GM21390 (cell line): ENCODE measurements around the gene GUCD1.

ENCODE experiments used
- ATAC-seq: cut with Tn5 transposase; IDR thresholded peaks from one replicate; pipeline ENCODE4 v1.9.1; 2021; ENCODE audit not compliant: unreplicated experiment

The GUCD1 gene

GRCh38 chr22:24504956-24505736 is 49.8 kb downstream of the GUCD1 start:
- no peak for ATAC-seq

- no peak for ATAC-seq
Observed at GRCh38 chr22:24504540-24504939, 50.4 kb downstream of the GUCD1 start.

DNA sequence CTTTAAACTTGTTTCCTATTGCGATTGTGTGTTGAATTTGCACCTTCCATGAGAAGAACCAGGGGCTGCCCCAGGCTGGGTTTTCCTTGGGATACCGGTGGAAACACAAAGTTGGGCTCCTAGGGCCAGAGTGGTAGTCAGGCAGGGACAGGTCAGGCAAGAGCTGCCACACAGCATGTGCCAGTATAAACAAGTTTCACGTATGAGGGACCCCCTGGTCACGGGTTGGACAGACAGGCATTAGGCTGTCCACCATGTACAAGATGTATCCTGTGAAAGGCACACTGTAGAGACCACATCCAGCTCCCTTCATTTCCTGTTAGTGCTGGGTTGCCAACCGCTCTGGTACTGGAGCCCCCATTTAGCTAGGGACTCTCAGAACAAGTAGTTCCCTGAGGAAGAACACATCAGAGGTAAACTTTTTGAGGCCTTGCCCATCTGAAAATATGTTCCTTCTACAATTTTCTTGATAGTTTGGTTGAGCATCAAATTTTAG is 51.0 kb downstream of the GUCD1 start:
- no peak for ATAC-seq

DNA sequence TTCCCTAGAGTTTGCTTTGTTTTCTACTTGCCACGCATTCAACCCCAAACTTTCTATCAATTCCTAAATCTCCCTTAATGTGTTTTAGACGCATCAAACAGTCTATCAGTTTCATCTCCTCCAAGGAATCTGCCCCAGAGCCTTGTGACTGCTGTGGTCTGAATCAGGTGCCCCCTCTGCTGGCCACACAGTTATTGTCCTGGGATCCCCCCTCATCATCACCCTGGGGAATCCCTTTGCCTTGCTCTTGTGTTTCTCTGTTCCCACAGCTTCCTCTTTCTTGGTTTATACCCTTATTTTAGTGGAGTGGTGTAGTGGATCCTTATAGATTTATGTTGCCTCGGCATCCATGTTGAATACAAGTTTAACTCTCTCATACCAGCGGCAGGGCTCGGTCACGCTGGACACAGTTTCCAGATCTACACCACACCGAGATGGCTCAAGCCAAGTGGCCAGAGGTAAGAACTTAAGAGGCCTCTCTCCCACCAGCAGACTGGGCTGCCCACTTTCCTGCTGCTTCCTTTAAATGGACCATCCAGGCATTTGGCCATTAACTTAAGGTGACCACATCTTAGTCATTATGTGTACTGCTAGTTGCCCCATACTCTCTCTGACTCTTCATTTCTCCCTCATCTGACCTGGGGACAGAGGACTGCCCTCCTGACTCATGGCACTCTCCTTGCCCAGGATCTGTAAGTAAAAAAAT is 51.6 kb downstream of the GUCD1 start:
- ATAC-seq: no peak

DNA sequence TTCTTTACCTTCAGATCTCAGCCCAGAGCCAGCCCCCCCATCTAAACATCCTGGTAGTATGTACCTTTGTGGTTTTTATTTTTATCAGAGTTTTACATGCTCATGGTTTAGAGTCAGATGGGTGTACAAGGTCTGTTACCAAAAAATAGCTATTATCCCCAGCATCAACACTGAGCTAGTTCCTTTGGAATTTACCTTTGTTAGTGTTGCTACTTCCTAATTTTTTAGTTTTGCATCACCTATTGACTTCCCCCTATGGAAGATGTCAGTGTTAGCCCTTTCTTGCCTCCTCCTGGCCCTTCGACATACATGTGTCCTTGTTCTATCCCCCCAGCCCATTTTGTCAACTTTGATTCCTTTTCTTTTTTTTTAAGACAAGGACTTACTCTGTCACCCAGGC is 52.4 kb downstream of the GUCD1 start:
- ATAC-seq: no peak

GRCh38 chr22:24502034-24502433 is 52.9 kb downstream of the GUCD1 start:
- no peak for ATAC-seq

DNA sequence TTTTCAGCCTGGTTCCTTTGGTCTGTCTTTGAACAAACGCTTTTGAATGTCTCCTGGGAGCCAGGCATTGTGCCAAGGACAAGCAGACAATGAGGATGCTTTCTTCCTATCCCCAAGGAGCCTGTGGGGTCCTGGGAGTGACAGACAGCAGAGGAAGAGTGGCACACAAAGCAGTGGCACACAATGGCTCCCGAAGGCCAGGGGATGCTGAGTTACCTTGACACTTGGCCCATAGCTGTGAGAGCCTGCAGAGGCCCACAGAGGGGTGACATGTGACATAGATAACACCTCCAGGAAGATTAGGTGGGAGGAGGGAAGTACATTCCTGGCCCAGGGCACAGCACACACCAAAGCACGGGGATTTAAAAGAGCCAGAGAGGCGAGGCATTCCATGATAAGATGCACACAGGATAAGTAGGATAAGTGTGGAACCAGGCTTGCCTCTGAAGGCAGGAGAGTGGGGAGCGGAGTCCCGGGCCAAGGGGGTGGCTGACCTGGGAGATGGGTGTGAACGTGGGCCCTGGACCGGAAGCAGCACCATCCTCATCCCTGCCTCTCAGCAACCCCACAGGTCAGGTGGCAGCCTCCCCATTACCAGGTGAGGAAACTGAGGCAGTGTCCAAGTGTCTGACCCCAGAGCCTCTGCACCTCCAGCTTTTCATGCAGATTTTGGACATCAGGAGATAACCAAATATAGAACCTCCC is 53.5 kb downstream of the GUCD1 start:
- no peak for ATAC-seq

DNA sequence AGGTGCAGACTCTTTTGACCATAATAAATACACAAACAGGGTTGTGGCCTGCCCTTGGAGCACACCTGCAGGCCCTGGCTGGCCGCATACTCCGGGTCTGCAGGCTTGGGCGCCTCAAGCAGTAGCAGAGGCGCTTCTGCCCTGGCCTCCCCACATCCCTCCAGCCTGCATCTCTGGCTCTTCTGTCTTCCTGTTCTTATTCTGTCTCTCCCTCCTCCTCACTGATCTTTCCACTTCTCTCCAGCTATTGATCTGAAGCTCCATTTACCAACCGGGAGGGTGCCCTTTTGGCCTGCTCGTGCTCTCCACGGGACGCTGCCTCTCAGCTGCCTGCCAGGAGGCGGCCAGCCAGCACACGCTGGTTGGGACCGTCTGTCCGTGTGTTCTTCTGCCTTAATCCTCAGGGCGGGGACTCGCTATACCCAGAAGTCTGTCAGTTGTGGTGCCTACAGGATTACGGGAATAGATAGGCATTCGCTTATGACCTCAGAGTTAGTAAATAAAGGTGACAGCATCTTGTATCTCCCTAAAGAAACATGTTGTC is 54.6 kb downstream of the GUCD1 start:
- ATAC-seq: no peak

- ATAC-seq: no peak
Observed at GRCh38 chr22:24499706-24500276, 55.1 kb downstream of the GUCD1 start.

DNA sequence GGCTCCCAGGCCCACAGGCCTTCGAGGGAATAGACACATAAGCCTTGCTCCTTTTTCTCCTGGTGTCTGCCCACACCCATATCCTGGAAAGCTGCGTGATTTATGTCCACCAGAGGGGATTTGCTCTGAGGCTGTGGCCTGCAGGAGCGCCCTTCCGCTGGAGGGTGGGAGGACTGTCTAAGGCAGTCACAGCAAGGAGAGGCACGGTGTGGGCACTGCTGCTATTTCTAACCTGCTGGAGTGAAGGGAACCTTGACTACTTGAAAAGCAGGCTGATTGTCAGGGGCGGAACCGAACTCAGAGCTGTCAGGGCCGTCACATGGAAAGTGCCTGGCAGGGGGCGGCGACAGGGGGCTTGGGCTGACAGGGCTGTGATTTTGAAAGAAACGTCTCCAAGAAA is 56.1 kb downstream of the GUCD1 start:
- ATAC-seq: no peak

DNA sequence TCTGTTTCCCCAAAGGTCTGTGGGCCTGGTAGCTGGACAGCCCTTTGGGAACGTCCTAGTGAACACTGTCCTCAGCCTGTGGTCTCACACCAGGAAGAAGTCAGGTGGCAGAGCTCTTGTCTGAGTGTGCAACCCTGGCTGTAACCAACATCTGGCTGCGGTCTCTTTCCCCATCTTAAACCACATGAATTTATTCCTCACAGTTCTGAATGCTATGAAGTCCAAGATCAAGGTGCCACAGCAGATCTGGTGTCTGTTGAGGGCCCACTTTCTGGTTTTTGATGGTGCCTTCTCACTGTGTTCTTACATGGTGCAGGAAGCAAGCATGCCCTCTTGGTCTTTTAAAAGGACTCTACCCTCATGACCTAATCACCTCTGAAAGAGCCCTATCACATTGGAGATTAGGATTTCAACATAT is 57.1 kb downstream of the GUCD1 start:
- ATAC-seq: no peak

DNA sequence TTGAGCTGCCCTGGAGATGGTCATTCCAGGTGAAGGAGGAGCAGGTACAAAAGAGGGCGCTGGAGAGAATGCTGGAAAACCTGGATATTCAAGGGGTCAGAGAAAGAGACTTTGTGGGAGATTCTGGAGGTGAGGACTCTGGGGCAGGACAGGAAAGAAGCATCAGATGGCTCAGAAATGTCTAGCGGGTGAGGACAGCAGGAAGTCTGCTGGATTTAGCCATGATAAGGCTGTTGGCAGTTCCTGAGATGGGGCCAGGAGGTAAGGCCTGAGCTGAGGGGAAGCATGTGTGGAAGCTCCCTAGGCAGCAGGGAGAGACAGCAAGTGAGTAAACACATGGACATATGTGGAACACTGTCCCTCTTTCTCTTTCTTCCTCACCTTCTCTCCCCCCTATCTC is 58.3 kb downstream of the GUCD1 start:
- no peak for ATAC-seq

DNA sequence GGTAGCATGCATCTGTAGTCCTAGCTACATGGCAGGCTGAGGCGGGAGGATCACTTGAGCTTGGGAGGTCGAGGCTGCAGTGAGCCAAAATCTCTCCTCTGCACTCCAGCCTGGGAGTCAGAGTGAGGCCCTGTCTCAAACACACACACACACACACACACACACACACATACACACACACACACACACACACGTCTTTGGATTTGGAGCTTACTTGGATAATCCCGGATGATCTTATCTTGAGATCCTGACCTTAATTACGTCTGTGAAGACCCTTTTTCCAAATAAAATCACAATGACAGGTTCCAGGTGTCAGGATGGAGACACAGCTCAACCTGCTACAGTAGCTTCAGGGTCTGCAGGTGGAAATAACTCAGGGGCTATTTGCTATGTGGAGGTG is 58.7 kb downstream of the GUCD1 start:
- no peak for ATAC-seq

DNA sequence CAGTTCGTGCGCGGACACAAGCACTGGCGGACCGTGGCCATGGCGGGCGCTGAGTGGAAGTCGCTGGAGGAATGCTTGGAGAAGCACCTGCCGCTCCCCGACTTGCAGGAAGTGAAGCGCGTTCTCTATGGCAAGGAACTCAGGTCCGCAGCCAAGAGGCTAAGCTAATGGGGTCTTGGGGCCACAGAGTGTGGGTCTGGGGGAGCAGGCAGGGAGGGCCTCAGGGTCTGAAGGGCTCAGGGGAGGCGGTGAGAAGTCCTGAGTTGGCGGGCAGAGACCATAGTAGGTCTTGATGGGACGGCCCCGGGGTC is 59.6 kb downstream of the GUCD1 start:
- no peak for ATAC-seq

- ATAC-seq: no peak
Observed at GRCh38 chr22:24494528-24495364, 60.2 kb downstream of the GUCD1 start, which contains the start of gene UPB1. Gene UPB1, plus strand, starts transcription at chr22:24495332. Its CDS starts 72 bp downstream, at chr22:24495404.

GRCh38 chr22:24494167-24494527 is 60.8 kb downstream of the GUCD1 start:
- ATAC-seq: no peak

DNA sequence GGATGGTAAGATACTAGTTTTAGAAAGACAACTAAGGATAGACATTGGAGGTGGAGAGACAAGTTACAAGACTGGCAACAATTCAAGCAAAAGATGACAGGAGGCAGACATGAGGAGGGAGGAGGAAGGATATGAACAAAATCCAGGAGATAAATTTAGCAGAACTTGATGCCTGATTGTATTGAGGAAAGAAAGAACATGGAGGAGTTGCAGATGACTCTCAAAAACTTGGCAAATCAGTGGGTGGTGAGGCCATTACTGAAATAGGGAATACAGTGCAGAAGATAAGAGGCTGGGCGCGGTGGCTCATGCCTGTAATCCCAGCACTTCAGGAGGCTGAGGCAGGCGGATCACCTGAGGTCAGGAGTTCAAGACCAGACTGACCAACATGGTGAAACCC is 62.5 kb downstream of the GUCD1 start:
- no peak for ATAC-seq
